Measurements from ENCODE around the gene SLC9A1.

DNA sequence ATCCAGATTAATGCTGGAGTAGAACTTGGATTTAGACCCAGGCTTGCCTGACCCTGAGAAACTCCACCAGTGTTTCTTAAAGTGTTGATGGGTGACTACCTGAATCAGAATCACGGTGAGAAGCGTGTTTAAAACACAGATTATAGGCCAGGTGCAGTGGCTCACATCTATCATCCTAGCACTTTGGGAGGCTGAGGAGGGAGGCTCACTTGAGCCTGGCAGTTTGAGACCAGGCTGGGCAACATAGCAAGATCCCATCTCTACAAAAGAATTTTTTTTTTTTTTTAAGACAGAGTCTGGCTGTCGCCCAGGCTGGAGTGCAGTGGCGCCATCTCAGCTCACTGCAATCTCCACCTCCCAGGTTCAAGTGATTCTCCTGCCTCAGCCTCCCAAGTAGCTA, 86.0 kb downstream of the SLC9A1 start:
- no peak for TF ChIP-seq TEAD4 (IDR thresholded peaks at IDR 0.05; ENCODE audit: low read depth, low read length)
- TF ChIP-seq GTF2F1 (IDR thresholded peaks at IDR 0.05; ENCODE audit: borderline replicate concordance, low read depth, low read length), result no peak
- no peak for TF ChIP-seq EZH2 (IDR thresholded peaks at IDR 0.05; ENCODE audit: low read depth, low read length, severe bottlenecking)
- TF ChIP-seq NRF1 (IDR thresholded peaks at IDR 0.05; ENCODE audit: low read depth, low read length), result no peak
- TF ChIP-seq, protein P1, sequence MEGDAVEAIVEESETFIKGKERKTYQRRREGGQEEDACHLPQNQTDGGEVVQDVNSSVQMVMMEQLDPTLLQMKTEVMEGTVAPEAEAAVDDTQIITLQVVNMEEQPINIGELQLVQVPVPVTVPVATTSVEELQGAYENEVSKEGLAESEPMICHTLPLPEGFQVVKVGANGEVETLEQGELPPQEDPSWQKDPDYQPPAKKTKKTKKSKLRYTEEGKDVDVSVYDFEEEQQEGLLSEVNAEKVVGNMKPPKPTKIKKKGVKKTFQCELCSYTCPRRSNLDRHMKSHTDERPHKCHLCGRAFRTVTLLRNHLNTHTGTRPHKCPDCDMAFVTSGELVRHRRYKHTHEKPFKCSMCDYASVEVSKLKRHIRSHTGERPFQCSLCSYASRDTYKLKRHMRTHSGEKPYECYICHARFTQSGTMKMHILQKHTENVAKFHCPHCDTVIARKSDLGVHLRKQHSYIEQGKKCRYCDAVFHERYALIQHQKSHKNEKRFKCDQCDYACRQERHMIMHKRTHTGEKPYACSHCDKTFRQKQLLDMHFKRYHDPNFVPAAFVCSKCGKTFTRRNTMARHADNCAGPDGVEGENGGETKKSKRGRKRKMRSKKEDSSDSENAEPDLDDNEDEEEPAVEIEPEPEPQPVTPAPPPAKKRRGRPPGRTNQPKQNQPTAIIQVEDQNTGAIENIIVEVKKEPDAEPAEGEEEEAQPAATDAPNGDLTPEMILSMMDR (IDR thresholded peaks at IDR 0.05; ENCODE audit: control extremely low read depth in 1 of 3, insufficient read depth in 1 of 3, low read depth in 1 of 3, low read length in 3 of 3), result no peak
- no peak for TF ChIP-seq GABPA (IDR thresholded peaks at IDR 0.05; ENCODE audit: borderline replicate concordance, insufficient read depth, low read length)
- no peak for TF ChIP-seq POLR2A (IDR thresholded peaks at IDR 0.05; ENCODE audit: control extremely low read depth in 1 of 2, low read depth in 2 of 2, low read length in 2 of 2)
- TF ChIP-seq CEBPB (IDR thresholded peaks at IDR 0.05; ENCODE audit: low read depth, low read length), result no peak
- no peak for TF ChIP-seq KDM1A (IDR thresholded peaks at IDR 0.05; ENCODE audit: borderline replicate concordance, low read length)
- TF ChIP-seq TAF1 (IDR thresholded peaks at IDR 0.05; ENCODE audit: low read depth, low read length), result no peak
- TF ChIP-seq YY1 (IDR thresholded peaks at IDR 0.05; ENCODE audit: low read depth, low read length), result no peak
- no peak for TF ChIP-seq FOSL1 (IDR thresholded peaks at IDR 0.05; ENCODE audit: insufficient read depth, low read depth, low read length)
- no peak for TF ChIP-seq CHD2 (IDR thresholded peaks at IDR 0.05; ENCODE audit: low read length)
- TF ChIP-seq SUZ12 (IDR thresholded peaks at IDR 0.05; ENCODE audit: low read length), result no peak

All from H1 (cell line).